ENCODE results near the gene ATL3. TPM values are rescaled to one million over a fixed set of nuclear protein-coding genes. Genes with fewer than 3 reads are reported as not detected.

Gene ATL3

Small RNAs within 50 kb of the gene (small RNA-seq; reads per million reads assigned to genes)
- gene AP000753.3: not detected

All from skeletal muscle satellite cell (primary cell).